Activated naive CD8-positive, alpha-beta T cell treated with anti-CD3 and anti-CD28 coated beads, Interleukin-2, amount 50 U/mL, for 24 hours (primary cell): ENCODE results near the gene CDH26.
A peak's percentile ranks its signal among the peaks of the same experiment; 100 is the strongest.

ENCODE experiments used
- ATAC-seq: fragments of 150-1000 bp; cut with Tn5 transposase; one replicate; pipeline ENCODE4 v1.10.0; 2021
- DNase-seq: peaks from one replicate; pipeline ENCODE4 v3.0.0; 2021
- H3K27ac Mint-ChIP-seq: one replicate; pipeline ENCODE4 v1.8.0; 2021; ENCODE audit warnings: mild to moderate bottlenecking, mixed read lengths
- H3K27me3 Mint-ChIP-seq: one replicate; pipeline ENCODE4 v1.8.0; 2021; ENCODE audit warnings: mixed read lengths
- H3K36me3 Mint-ChIP-seq: one replicate; pipeline ENCODE4 v1.8.0; 2021; ENCODE audit warnings: low read depth, mixed read lengths
- H3K4me1 Mint-ChIP-seq: one replicate; pipeline ENCODE4 v1.8.0; 2021; ENCODE audit warnings: mixed read lengths
- H3K4me3 Mint-ChIP-seq: one replicate; pipeline ENCODE4 v1.8.0; 2021; ENCODE audit warnings: mild to moderate bottlenecking, moderate library complexity, mixed read lengths
- H3K9me3 Mint-ChIP-seq: one replicate; pipeline ENCODE4 v1.8.0; 2021; ENCODE audit warnings: mixed read lengths

Gene CDH26

GRCh38 chr20:59985864-59986263 lies 27.6 kb downstream of the CDH26 start:
- DNase-seq: peak; percentile 7
- Mint-ChIP-seq H3K27me3 (no peaks in the 10 kb centered on the region), H3K27ac (no peak overlapping the region), H3K36me3 (no peaks in the 10 kb centered on the region), H3K9me3 (no peaks in the 10 kb centered on the region), H3K4me1 (no peaks in the 10 kb centered on the region), H3K4me3 (no peak overlapping the region)
- ATAC-seq: no peak

GRCh38 chr20:59987135-59987534 lies 28.9 kb downstream of the CDH26 start:
- DNase-seq (no peak), ATAC-seq (no peak)
- H3K27me3 Mint-ChIP-seq: no peaks in the 10 kb centered on the region
- H3K36me3 Mint-ChIP-seq: no peaks in the 10 kb centered on the region
- H3K4me3 Mint-ChIP-seq: no peak overlapping the region
- H3K27ac Mint-ChIP-seq: no peak overlapping the region
- H3K9me3 Mint-ChIP-seq: no peaks in the 10 kb centered on the region
- no peaks in the 10 kb centered on the region for H3K4me1 Mint-ChIP-seq

- no peak for DNase-seq
- Mint-ChIP-seq H3K9me3 (no peaks in the 10 kb centered on the region), H3K36me3 (no peaks in the 10 kb centered on the region), H3K27ac (no peak overlapping the region), H3K4me3 (no peak overlapping the region), H3K4me1 (no peaks in the 10 kb centered on the region), H3K27me3 (no peaks in the 10 kb centered on the region)
- no peak for ATAC-seq
Observed at GRCh38 chr20:59988141-59988540, 29.9 kb downstream of the CDH26 start.

GRCh38 chr20:59992526-59993084 lies 34.4 kb downstream of the CDH26 start:
- DNase-seq: no peak
- no peak for ATAC-seq
- no peaks in the 10 kb centered on the region for H3K4me1 Mint-ChIP-seq
- no peaks in the 10 kb centered on the region for H3K9me3 Mint-ChIP-seq
- H3K27ac Mint-ChIP-seq: no peak overlapping the region
- H3K36me3 Mint-ChIP-seq: no peaks in the 10 kb centered on the region
- no peak overlapping the region for H3K4me3 Mint-ChIP-seq
- H3K27me3 Mint-ChIP-seq: no peaks in the 10 kb centered on the region

- Mint-ChIP-seq H3K27me3 (no peaks in the 10 kb centered on the region), H3K4me1 (no peaks in the 10 kb centered on the region), H3K27ac (no peak overlapping the region), H3K9me3 (no peaks in the 10 kb centered on the region), H3K4me3 (no peak overlapping the region), H3K36me3 (no peaks in the 10 kb centered on the region)
- ATAC-seq: no peak
- no peak for DNase-seq
Observed at GRCh38 chr20:59993736-59994430, 35.7 kb downstream of the CDH26 start.

- ATAC-seq (no peak), DNase-seq (no peak)
- Mint-ChIP-seq H3K9me3 (no peaks in the 10 kb centered on the region), H3K27me3 (no peaks in the 10 kb centered on the region), H3K36me3 (no peaks in the 10 kb centered on the region), H3K4me1 (no peaks in the 10 kb centered on the region), H3K27ac (no peak overlapping the region), H3K4me3 (no peak overlapping the region)
Observed at GRCh38 chr20:59994697-59995122, 36.5 kb downstream of the CDH26 start.

- Mint-ChIP-seq H3K27me3 (no peaks in the 10 kb centered on the region), H3K4me3 (no peak overlapping the region), H3K27ac (no peak overlapping the region), H3K4me1 (no peaks in the 10 kb centered on the region), H3K36me3 (no peaks in the 10 kb centered on the region), H3K9me3 (no peaks in the 10 kb centered on the region)
- DNase-seq (no peak), ATAC-seq (no peak)
Observed at GRCh38 chr20:59996108-59996507, 37.9 kb downstream of the CDH26 start.

- H3K4me1 Mint-ChIP-seq: no peaks in the 10 kb centered on the region
- no peak overlapping the region for H3K4me3 Mint-ChIP-seq
- no peaks in the 10 kb centered on the region for H3K9me3 Mint-ChIP-seq
- DNase-seq (no peak), ATAC-seq (no peak)
- H3K27ac Mint-ChIP-seq: no peak overlapping the region
- H3K36me3 Mint-ChIP-seq: no peaks in the 10 kb centered on the region
- no peaks in the 10 kb centered on the region for H3K27me3 Mint-ChIP-seq
Observed at GRCh38 chr20:59997896-59998295, 39.7 kb downstream of the CDH26 start.

- Mint-ChIP-seq H3K4me3 (no peak overlapping the region), H3K4me1 (no peaks in the 10 kb centered on the region), H3K27ac (no peak overlapping the region), H3K27me3 (no peaks in the 10 kb centered on the region), H3K9me3 (no peaks in the 10 kb centered on the region), H3K36me3 (no peaks in the 10 kb centered on the region)
- no peak for DNase-seq
- ATAC-seq: no peak
Observed at GRCh38 chr20:59999502-59999901, 41.3 kb downstream of the CDH26 start.

- Mint-ChIP-seq H3K36me3 (no peaks in the 10 kb centered on the region), H3K27ac (no peak overlapping the region), H3K27me3 (no peaks in the 10 kb centered on the region), H3K4me3 (no peak overlapping the region), H3K4me1 (no peaks in the 10 kb centered on the region), H3K9me3 (no peaks in the 10 kb centered on the region)
- no peak for DNase-seq
- no peak for ATAC-seq
Observed at GRCh38 chr20:60000271-60001042, 42.2 kb downstream of the CDH26 start.

- no peaks in the 10 kb centered on the region for H3K36me3 Mint-ChIP-seq
- no peaks in the 10 kb centered on the region for H3K27me3 Mint-ChIP-seq
- H3K27ac Mint-ChIP-seq: no peak overlapping the region
- no peak for DNase-seq
- no peak overlapping the region for H3K4me3 Mint-ChIP-seq
- no peak for ATAC-seq
- no peaks in the 10 kb centered on the region for H3K9me3 Mint-ChIP-seq
- no peaks in the 10 kb centered on the region for H3K4me1 Mint-ChIP-seq
Observed at GRCh38 chr20:60001108-60001507, 42.9 kb downstream of the CDH26 start.

GRCh38 chr20:60003776-60004175 lies 45.6 kb downstream of the CDH26 start:
- H3K9me3 Mint-ChIP-seq: no peaks in the 10 kb centered on the region
- no peak overlapping the region for H3K27ac Mint-ChIP-seq
- no peak for ATAC-seq
- no peaks in the 10 kb centered on the region for H3K4me1 Mint-ChIP-seq
- H3K36me3 Mint-ChIP-seq: no peaks in the 10 kb centered on the region
- no peak for DNase-seq
- H3K27me3 Mint-ChIP-seq: no peaks in the 10 kb centered on the region
- H3K4me3 Mint-ChIP-seq: no peak overlapping the region

- DNase-seq (no peak), ATAC-seq (no peak)
- Mint-ChIP-seq H3K4me1 (peaks cover 7% of the 10 kb centered on the region), H3K27me3 (no peaks in the 10 kb centered on the region), H3K9me3 (no peaks in the 10 kb centered on the region), H3K36me3 (no peaks in the 10 kb centered on the region), H3K27ac (no peak overlapping the region), H3K4me3 (no peak overlapping the region)
Observed at GRCh38 chr20:60006261-60006660, 48.0 kb downstream of the CDH26 start.

- peaks cover 19% of the 10 kb centered on the region for H3K4me1 Mint-ChIP-seq
- H3K4me3 Mint-ChIP-seq: no peak overlapping the region
- H3K9me3 Mint-ChIP-seq: no peaks in the 10 kb centered on the region
- H3K36me3 Mint-ChIP-seq: no peaks in the 10 kb centered on the region
- ATAC-seq (no peak), DNase-seq (no peak)
- H3K27ac Mint-ChIP-seq: no peak overlapping the region
- peaks cover 3% of the 10 kb centered on the region for H3K27me3 Mint-ChIP-seq
Observed at GRCh38 chr20:60007464-60007863, 49.2 kb downstream of the CDH26 start.

- H3K9me3 Mint-ChIP-seq: no peaks in the 10 kb centered on the region
- DNase-seq: no peak
- no peak overlapping the region for H3K27ac Mint-ChIP-seq
- no peak overlapping the region for H3K4me3 Mint-ChIP-seq
- peaks cover 21% of the 10 kb centered on the region for H3K4me1 Mint-ChIP-seq
- ATAC-seq: peak; percentile 60
- H3K36me3 Mint-ChIP-seq: no peaks in the 10 kb centered on the region
- peaks cover 3% of the 10 kb centered on the region for H3K27me3 Mint-ChIP-seq
Observed at GRCh38 chr20:60008130-60008808, 50.0 kb downstream of the CDH26 start.
